ENCODE data around the gene CD93.

Gene CD93

GRCh38 chr20:23035731-23036130 is 50.4 kb downstream of the CD93 start:
- DNase-seq (ENCODE audit: low read depth in 3 of 3): no peak

GRCh38 chr20:23034721-23035671 is 51.1 kb downstream of the CD93 start, which contains the start of gene SSTR4:
SSTR4 (plus strand) TSS chr20:23035312; CDS start chr20:23035484, 172 bp downstream.
- no peak for DNase-seq (ENCODE audit: low read depth in 3 of 3)

GRCh38 chr20:23033918-23034317 is 52.2 kb downstream of the CD93 start:
- DNase-seq (ENCODE audit: low read depth in 3 of 3): no peak

- DNase-seq (ENCODE audit: low read depth in 3 of 3): no peak
Measured at GRCh38 chr20:23032750-23033078, 53.4 kb downstream of the CD93 start.

- no peak for DNase-seq (ENCODE audit: low read depth in 3 of 3)
Measured at GRCh38 chr20:23032056-23032749, 53.9 kb downstream of the CD93 start.

GRCh38 chr20:23031346-23031745 is 54.8 kb downstream of the CD93 start:
- no peak for DNase-seq (ENCODE audit: low read depth in 3 of 3)
